ENCODE measurements around the gene GNAI3. TPM values are rescaled to one million over a fixed set of nuclear protein-coding genes. Genes with fewer than 3 reads are reported as not detected.

The GNAI3 gene
- polyA plus RNA-seq, 3 donors: 3.0 to 14.2 (median 10.4) TPM

GRCh38 chr1:109514846-109515245, 33.6 kb upstream of the GNAI3 start:
- Mint-ChIP-seq H3K36me3 (no peaks in the 10 kb centered on the region), H3K4me1 (peaks cover 10% of the 10 kb centered on the region), H3K27ac (no peak overlapping the region), H3K4me3 (no peak overlapping the region), H3K9me3 (peaks cover 0 to 3% (median 0%) of the 10 kb centered on the region in 7 donors), H3K27me3 (ENCODE audit: low read depth in 3 of 3) (peaks cover 10 to 15% (median 11%) of the 10 kb centered on the region in 3 donors)
- Histone ChIP-seq H3K4me2 (replicated peaks; ENCODE audit: extremely low read depth, low read length, poor library complexity, severe bottlenecking) (no peak overlapping the region), H3K79me2 (ENCODE audit: insufficient read depth, low read length) (no peaks in the 10 kb centered on the region), H2AFZ (ENCODE audit: insufficient read depth, low read depth, low read length, poor library complexity, severe bottlenecking) (no peak overlapping the region), H3K36me3 (replicated peaks in 1 of 2; ENCODE audit: control insufficient read depth in 1 of 2, insufficient read depth in 2 of 2, low read length in 2 of 2) (no peaks in the 10 kb centered on the region), H4K20me1 (ENCODE audit: insufficient read depth, low read length) (no peaks in the 10 kb centered on the region), H3K27ac (ENCODE audit: low read depth in 1 of 2, low read length in 2 of 2) (no peak overlapping the region), H3K4me3 (replicated peaks in 1 of 3; ENCODE audit: low read depth in 2 of 3, low read length in 3 of 3) (no peak overlapping the region), H3K9ac (ENCODE audit: insufficient read depth, low read length, poor library complexity, severe bottlenecking) (no peak overlapping the region), H3K27me3 (ENCODE audit: control insufficient read depth in 2 of 2, insufficient read depth in 2 of 2, low read length in 2 of 2) (no peaks in the 10 kb centered on the region), H3K4me1 (ENCODE audit: control insufficient read depth in 1 of 2, insufficient read depth in 2 of 2, low read length in 2 of 2) (peaks cover 8% of the 10 kb centered on the region in 2 donors), H3K9me3 (replicated peaks in 1 of 2; ENCODE audit: control insufficient read depth in 1 of 2, insufficient read depth in 1 of 2, low read length in 2 of 2) (no peaks in the 10 kb centered on the region)
- intact Hi-C loops (cut with micrococcal nuclease): no loop called here
- 100% methylated on average over 1 of the region's 3 CpGs for WGBS (ENCODE audit: insufficient coverage)
- DNase-seq: no peak
- TF ChIP-seq CTCF (IDR thresholded peaks at IDR 0.05): no peak

- Histone ChIP-seq H3K27ac (ENCODE audit: low read depth in 1 of 2, low read length in 2 of 2) (no peak overlapping the region), H3K4me2 (replicated peaks; ENCODE audit: extremely low read depth, low read length, poor library complexity, severe bottlenecking) (no peak overlapping the region), H3K27me3 (ENCODE audit: control insufficient read depth in 2 of 2, insufficient read depth in 2 of 2, low read length in 2 of 2) (no peaks in the 10 kb centered on the region), H3K4me3 (replicated peaks in 1 of 3; ENCODE audit: low read depth in 2 of 3, low read length in 3 of 3) (no peak overlapping the region), H2AFZ (ENCODE audit: insufficient read depth, low read depth, low read length, poor library complexity, severe bottlenecking) (no peak overlapping the region), H3K36me3 (replicated peaks in 1 of 2; ENCODE audit: control insufficient read depth in 1 of 2, insufficient read depth in 2 of 2, low read length in 2 of 2) (no peaks in the 10 kb centered on the region), H4K20me1 (ENCODE audit: insufficient read depth, low read length) (no peaks in the 10 kb centered on the region), H3K79me2 (ENCODE audit: insufficient read depth, low read length) (no peaks in the 10 kb centered on the region), H3K9me3 (replicated peaks in 1 of 2; ENCODE audit: control insufficient read depth in 1 of 2, insufficient read depth in 1 of 2, low read length in 2 of 2) (no peaks in the 10 kb centered on the region), H3K9ac (ENCODE audit: insufficient read depth, low read length, poor library complexity, severe bottlenecking) (no peak overlapping the region), H3K4me1 (ENCODE audit: control insufficient read depth in 1 of 2, insufficient read depth in 2 of 2, low read length in 2 of 2) (no peaks in the 10 kb centered on the region)
- no peak for TF ChIP-seq CTCF (IDR thresholded peaks at IDR 0.05)
- intact Hi-C loops (cut with micrococcal nuclease): no loop called here
- Mint-ChIP-seq H3K4me1 (peaks cover 2% of the 10 kb centered on the region), H3K27ac (no peak overlapping the region), H3K4me3 (no peak overlapping the region), H3K9me3 (peaks cover 0 to 3% (median 0%) of the 10 kb centered on the region in 7 donors), H3K27me3 (ENCODE audit: low read depth in 3 of 3) (peaks cover 1 to 5% (median 3%) of the 10 kb centered on the region in 3 donors), H3K36me3 (no peaks in the 10 kb centered on the region)
- no peak for DNase-seq
- 51% methylated on average over 2 of the region's 5 CpGs for WGBS (ENCODE audit: insufficient coverage)
Measured at GRCh38 chr1:109516872-109517271, 31.5 kb upstream of the GNAI3 start.
